Measurements from ENCODE around the gene MBNL1. TPM values are rescaled to one million over a fixed set of nuclear protein-coding genes. Genes with fewer than 3 reads are reported as not detected.

The MBNL1 gene
- total RNA-seq, 1 donor from 2014 or later, result 79.5 TPM

GRCh38 chr3:152304160-152304559 lies 35.4 kb downstream of the MBNL1 start:
- DNase-seq (ENCODE audit: low read depth) (no peak), FAIRE-seq (no peak)
- Histone ChIP-seq H3K4me3 (ENCODE audit: low read depth, low read length) (no peak overlapping the region), H3K36me3 (ENCODE audit: control insufficient read depth, insufficient read depth, low read length) (peaks cover 3% of the 10 kb centered on the region), H3K27me3 (ENCODE audit: control insufficient read depth, insufficient read depth, low read length) (no peaks in the 10 kb centered on the region)
- TF ChIP-seq CTCF (IDR thresholded peaks at IDR 0.05; ENCODE audit: insufficient read depth, low read length, severe bottlenecking), result no peak

GRCh38 chr3:152305075-152305474 lies 36.3 kb downstream of the MBNL1 start:
- Histone ChIP-seq H3K36me3 (ENCODE audit: control insufficient read depth, insufficient read depth, low read length) (no peaks in the 10 kb centered on the region), H3K4me3 (ENCODE audit: low read depth, low read length) (no peak overlapping the region), H3K27me3 (ENCODE audit: control insufficient read depth, insufficient read depth, low read length) (no peaks in the 10 kb centered on the region)
- FAIRE-seq (no peak), DNase-seq (ENCODE audit: low read depth) (no peak)
- no peak for TF ChIP-seq CTCF (IDR thresholded peaks at IDR 0.05; ENCODE audit: insufficient read depth, low read length, severe bottlenecking)

GRCh38 chr3:152307829-152308474 lies 39.2 kb downstream of the MBNL1 start:
- Histone ChIP-seq H3K4me3 (ENCODE audit: low read depth, low read length) (no peak overlapping the region), H3K27me3 (ENCODE audit: control insufficient read depth, insufficient read depth, low read length) (no peaks in the 10 kb centered on the region), H3K36me3 (ENCODE audit: control insufficient read depth, insufficient read depth, low read length) (no peaks in the 10 kb centered on the region)
- no peak for FAIRE-seq
- no peak for DNase-seq (ENCODE audit: low read depth)
- TF ChIP-seq CTCF (IDR thresholded peaks at IDR 0.05; ENCODE audit: insufficient read depth, low read length, severe bottlenecking), result no peak

GRCh38 chr3:152308475-152308844 lies 39.7 kb downstream of the MBNL1 start:
- DNase-seq (ENCODE audit: low read depth) (no peak), FAIRE-seq (no peak)
- TF ChIP-seq CTCF (IDR thresholded peaks at IDR 0.05; ENCODE audit: insufficient read depth, low read length, severe bottlenecking), result no peak
- H3K27me3 ChIP-seq (ENCODE audit: control insufficient read depth, insufficient read depth, low read length), result no peaks in the 10 kb centered on the region
- no peaks in the 10 kb centered on the region for H3K36me3 ChIP-seq (ENCODE audit: control insufficient read depth, insufficient read depth, low read length)
- no peak overlapping the region for H3K4me3 ChIP-seq (ENCODE audit: low read depth, low read length)

GRCh38 chr3:152309031-152309430 lies 40.3 kb downstream of the MBNL1 start:
- Histone ChIP-seq H3K4me3 (ENCODE audit: low read depth, low read length) (no peak overlapping the region), H3K27me3 (ENCODE audit: control insufficient read depth, insufficient read depth, low read length) (no peaks in the 10 kb centered on the region), H3K36me3 (ENCODE audit: control insufficient read depth, insufficient read depth, low read length) (no peaks in the 10 kb centered on the region)
- FAIRE-seq, result no peak
- no peak for TF ChIP-seq CTCF (IDR thresholded peaks at IDR 0.05; ENCODE audit: insufficient read depth, low read length, severe bottlenecking)
- DNase-seq (ENCODE audit: low read depth), result no peak
